ENCODE results near the gene AMOT. TPM values are rescaled to one million over a fixed set of nuclear protein-coding genes. Genes with fewer than 3 reads are reported as not detected.

AMOT gene
- total RNA-seq, 1 experiment from 2014 or later: 4.0 TPM

- in situ Hi-C loops (cut with HindIII; ENCODE audit: low pct_unique_long_range_greater_than_20kb, low sequenced_read_pairs) (no loop called here), intact Hi-C loops (cut with micrococcal nuclease; ENCODE audit: unreplicated experiment) (no loop called here)
- ChIA-PET CTCF (no interaction called here), POLR2A (no interaction called here)
- DNase-seq (ENCODE audit: low read depth, low spot score): no peak
- Histone ChIP-seq H3K27me3 (ENCODE audit: control insufficient read depth, insufficient read depth, low read length) (no peaks in the 10 kb centered on the region), H3K4me3 (ENCODE audit: low read depth in 2 of 2, low read length in 2 of 2) (no peak overlapping the region), H3K9me3 (ENCODE audit: control insufficient read depth, insufficient read depth, low read depth, low read length) (no peaks in the 10 kb centered on the region), H3K36me3 (ENCODE audit: control insufficient read depth, insufficient read depth, low read length) (no peaks in the 10 kb centered on the region), H3K27ac (ENCODE audit: low read length) (no peak overlapping the region), H3K4me1 (ENCODE audit: control insufficient read depth, insufficient read depth, low read length) (no peaks in the 10 kb centered on the region)
- TF ChIP-seq TCF7L2 (IDR thresholded peaks at IDR 0.05; ENCODE audit: low read depth, low read length): no peak
- TF ChIP-seq POLR2AphosphoS5 (IDR thresholded peaks at IDR 0.05; ENCODE audit: low read depth, low read length): no peak
- no peak for TF ChIP-seq REST (IDR thresholded peaks at IDR 0.05; ENCODE audit: insufficient read depth in 1 of 2, low read depth in 2 of 2, low read length in 1 of 2)
- no peak for TF ChIP-seq CTCF (IDR thresholded peaks at IDR 0.05)
- no peak for TF ChIP-seq SIN3A (IDR thresholded peaks at IDR 0.05; ENCODE audit: borderline replicate concordance, insufficient read depth, low read depth, low read length)
- BruUV-seq (replicated peaks): no TSS peak
- no peak for ATAC-seq
Observed at GRCh38 chrX:112820364-112821268, 20.0 kb downstream of the AMOT start.

- BruUV-seq (replicated peaks): no TSS peak
- H3K4me1 ChIP-seq (ENCODE audit: control insufficient read depth, insufficient read depth, low read length): no peaks in the 10 kb centered on the region
- no peaks in the 10 kb centered on the region for H3K9me3 ChIP-seq (ENCODE audit: control insufficient read depth, insufficient read depth, low read depth, low read length)
- TF ChIP-seq CTCF (IDR thresholded peaks at IDR 0.05) (no peak), SIN3A (IDR thresholded peaks at IDR 0.05; ENCODE audit: borderline replicate concordance, insufficient read depth, low read depth, low read length) (no peak), TCF7L2 (IDR thresholded peaks at IDR 0.05; ENCODE audit: low read depth, low read length) (no peak), REST (IDR thresholded peaks at IDR 0.05; ENCODE audit: insufficient read depth in 1 of 2, low read depth in 2 of 2, low read length in 1 of 2) (no peak), POLR2AphosphoS5 (IDR thresholded peaks at IDR 0.05; ENCODE audit: low read depth, low read length) (no peak)
- CTCF ChIA-PET: no interaction called here
- in situ Hi-C loops (cut with HindIII; ENCODE audit: low pct_unique_long_range_greater_than_20kb, low sequenced_read_pairs) (no loop called here), intact Hi-C loops (cut with micrococcal nuclease; ENCODE audit: unreplicated experiment) (no loop called here)
- H3K4me3 ChIP-seq (ENCODE audit: low read depth in 2 of 2, low read length in 2 of 2): no peak overlapping the region
- no peak overlapping the region for H3K27ac ChIP-seq (ENCODE audit: low read length)
- POLR2A ChIA-PET: no interaction called here
- ATAC-seq: no peak
- H3K36me3 ChIP-seq (ENCODE audit: control insufficient read depth, insufficient read depth, low read length): no peaks in the 10 kb centered on the region
- no peak for DNase-seq (ENCODE audit: low read depth, low spot score)
- no peaks in the 10 kb centered on the region for H3K27me3 ChIP-seq (ENCODE audit: control insufficient read depth, insufficient read depth, low read length)
Observed at GRCh38 chrX:112819813-112820212, 20.8 kb downstream of the AMOT start.

Measured in Panc1 (cell line).